NCI-H2227 (cell line): ENCODE measurements around the gene EPSTI1.

Experiments used
- DNase-seq: peaks from one replicate; lab custom pipeline; 2025; ENCODE audit not compliant: unreplicated experiment; lab: John Stamatoyannopoulos, UW

The EPSTI1 gene

DNA sequence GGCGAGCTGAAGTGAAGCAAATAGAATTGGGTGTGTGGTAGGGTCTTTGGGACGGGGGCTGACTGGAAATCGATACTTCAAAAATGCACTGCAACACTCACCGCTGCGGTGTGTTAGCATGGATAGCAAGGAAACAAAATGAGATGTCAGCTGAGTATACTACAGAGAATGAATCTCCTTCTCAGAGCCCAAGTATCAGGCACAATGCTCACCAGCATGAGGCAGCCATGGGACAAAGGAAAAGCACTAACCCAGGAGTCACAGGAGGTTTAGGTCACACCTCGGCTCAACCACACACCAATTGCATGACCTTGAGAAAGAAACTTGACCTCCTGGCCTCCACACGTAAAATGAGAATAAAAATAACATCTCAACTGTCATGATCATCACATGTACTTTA is 136.6 kb downstream of the EPSTI1 start:
- DNase-seq: no peak

DNA sequence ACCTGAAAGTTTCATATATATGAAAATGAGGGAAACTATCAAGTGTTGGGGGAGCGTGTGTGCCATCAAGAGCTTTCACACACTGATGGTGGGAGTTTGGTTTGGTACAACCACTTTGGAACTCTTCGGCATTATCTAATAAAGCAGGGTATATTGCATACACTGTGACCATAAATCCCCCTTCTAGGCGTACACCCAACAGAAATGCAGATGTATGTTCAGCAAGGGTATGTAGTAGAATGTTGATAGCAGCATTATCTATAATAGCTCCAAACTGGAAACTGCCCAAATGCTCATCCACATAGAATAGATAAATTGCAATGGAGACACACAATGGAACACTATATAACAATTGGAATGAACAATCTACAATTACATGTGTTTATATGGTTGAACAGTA is 139.9 kb downstream of the EPSTI1 start:
- peak; percentile 19 for DNase-seq

DNA sequence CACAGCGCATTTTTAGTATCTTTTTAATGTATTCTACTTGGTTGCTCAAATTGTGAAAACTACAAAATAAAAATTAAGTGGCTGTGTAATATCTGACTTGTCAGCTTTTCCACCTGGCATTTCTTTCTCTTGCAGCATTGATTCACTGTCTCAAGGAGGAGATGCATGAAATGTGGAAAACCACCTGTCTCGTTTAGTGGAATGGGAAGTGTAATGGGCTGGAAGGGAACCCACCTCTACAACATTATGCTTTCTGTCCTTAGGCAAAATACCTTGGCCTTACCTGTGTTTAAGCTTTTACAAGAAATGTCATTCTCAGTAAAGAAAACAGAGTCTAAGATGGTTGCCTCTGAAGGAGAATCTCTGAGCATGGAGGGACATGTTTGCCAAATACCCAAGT is 142.8 kb downstream of the EPSTI1 start:
- DNase-seq: no peak

- no peak for DNase-seq
Observed at GRCh38 chr13:42847891-42848663, 144.0 kb downstream of the EPSTI1 start.

GRCh38 chr13:42836930-42837690 is 154.9 kb downstream of the EPSTI1 start:
- DNase-seq: peak; percentile 29
